ENCODE data around the gene RAD51AP2.

The RAD51AP2 gene

GRCh38 chr2:17519486-17519885, 1.2 kb upstream of the RAD51AP2 start:
- H3K9ac ChIP-seq (ENCODE audit: low read length), result no peak overlapping the region
- no peak overlapping the region for H2BK5ac ChIP-seq (ENCODE audit: low read length)
- no peaks in the 10 kb centered on the region for H3K79me1 ChIP-seq (ENCODE audit: low read length)
- H3K4me3 ChIP-seq (ENCODE audit: low read length), result no peak overlapping the region
- no peaks in the 10 kb centered on the region for H3K27me3 ChIP-seq (ENCODE audit: insufficient read depth, low read length, poor library complexity)
- no peak overlapping the region for H2AK5ac ChIP-seq (ENCODE audit: low read length)
- H2BK120ac ChIP-seq (ENCODE audit: low read depth, low read length), result no peak overlapping the region
- no peaks in the 10 kb centered on the region for H3K79me2 ChIP-seq (ENCODE audit: control insufficient read depth, insufficient read depth, low read length)
- DNase-seq, result no peak
- no peak overlapping the region for H3K18ac ChIP-seq (ENCODE audit: low read length)
- no peak overlapping the region for H4K8ac ChIP-seq (ENCODE audit: low read depth, low read length)
- H3K27ac ChIP-seq (ENCODE audit: low read depth, low read length), result no peak overlapping the region
- H2BK15ac ChIP-seq (replicated peaks; ENCODE audit: low read depth), result no peak overlapping the region
- no peak overlapping the region for H3K23ac ChIP-seq (ENCODE audit: low read length)
- no peak overlapping the region for H4K5ac ChIP-seq (ENCODE audit: low read length)
- no peak overlapping the region for H3K4ac ChIP-seq (ENCODE audit: low read depth, low read length)
- no peaks in the 10 kb centered on the region for H3K36me3 ChIP-seq (ENCODE audit: control insufficient read depth, insufficient read depth, low read length)
- no peak overlapping the region for H3K4me2 ChIP-seq (ENCODE audit: low read length)
- peaks cover 2% of the 10 kb centered on the region for H3K4me1 ChIP-seq (ENCODE audit: control insufficient read depth, low read depth, low read length)
- H3K56ac ChIP-seq (ENCODE audit: low read length), result no peak overlapping the region

- H3K79me2 ChIP-seq (ENCODE audit: control insufficient read depth, insufficient read depth, low read length), result no peaks in the 10 kb centered on the region
- no peak overlapping the region for H3K4ac ChIP-seq (ENCODE audit: low read depth, low read length)
- no peak overlapping the region for H4K5ac ChIP-seq (ENCODE audit: low read length)
- peak overlapping the region; percentile 30 for H3K4me3 ChIP-seq (ENCODE audit: low read length)
- H3K36me3 ChIP-seq (ENCODE audit: control insufficient read depth, insufficient read depth, low read length), result no peaks in the 10 kb centered on the region
- DNase-seq, result no peak
- H2AK5ac ChIP-seq (ENCODE audit: low read length), result no peak overlapping the region
- H3K79me1 ChIP-seq (ENCODE audit: low read length), result no peaks in the 10 kb centered on the region
- peaks cover 2% of the 10 kb centered on the region for H3K4me1 ChIP-seq (ENCODE audit: control insufficient read depth, low read depth, low read length)
- H3K27me3 ChIP-seq (ENCODE audit: insufficient read depth, low read length, poor library complexity), result no peaks in the 10 kb centered on the region
- peak overlapping the region; percentile 76 for H3K18ac ChIP-seq (ENCODE audit: low read length)
- peak overlapping the region; percentile 91 for H3K27ac ChIP-seq (ENCODE audit: low read depth, low read length)
- H2BK5ac ChIP-seq (ENCODE audit: low read length), result no peak overlapping the region
- H4K8ac ChIP-seq (ENCODE audit: low read depth, low read length), result no peak overlapping the region
- peak overlapping the region; percentile 65 for H3K4me2 ChIP-seq (ENCODE audit: low read length)
- H3K9ac ChIP-seq (ENCODE audit: low read length), result peak overlapping the region; percentile 77
- H3K56ac ChIP-seq (ENCODE audit: low read length), result peak overlapping the region; percentile 83
- no peak overlapping the region for H2BK15ac ChIP-seq (replicated peaks; ENCODE audit: low read depth)
- WGBS (ENCODE audit: extremely low coverage, insufficient coverage, low lambda C conversion rate), result no CpG with 5 or more reads among the region's 8 CpGs
- no peak overlapping the region for H2BK120ac ChIP-seq (ENCODE audit: low read depth, low read length)
- no peak overlapping the region for H3K23ac ChIP-seq (ENCODE audit: low read length)
Observed at GRCh38 chr2:17517481-17518211, 594 bp downstream of the RAD51AP2 start.

GRCh38 chr2:17515652-17516051, 2.6 kb downstream of the RAD51AP2 start:
- H4K8ac ChIP-seq (ENCODE audit: low read depth, low read length), result no peak overlapping the region

GRCh38 chr2:17506736-17507616, 11.3 kb downstream of the RAD51AP2 start:
- no peak overlapping the region for H3K4ac ChIP-seq (ENCODE audit: low read depth, low read length)
- no peak overlapping the region for H3K23ac ChIP-seq (ENCODE audit: low read length)
- no peaks in the 10 kb centered on the region for H3K36me3 ChIP-seq (ENCODE audit: control insufficient read depth, insufficient read depth, low read length)
- H2BK15ac ChIP-seq (replicated peaks; ENCODE audit: low read depth), result no peak overlapping the region
- H3K9ac ChIP-seq (ENCODE audit: low read length), result no peak overlapping the region
- no peaks in the 10 kb centered on the region for H3K27me3 ChIP-seq (ENCODE audit: insufficient read depth, low read length, poor library complexity)
- H2AK5ac ChIP-seq (ENCODE audit: low read length), result no peak overlapping the region
- H3K79me1 ChIP-seq (ENCODE audit: low read length), result no peaks in the 10 kb centered on the region
- no peak overlapping the region for H3K27ac ChIP-seq (ENCODE audit: low read depth, low read length)
- peak; percentile 14 for DNase-seq
- H3K4me2 ChIP-seq (ENCODE audit: low read length), result no peak overlapping the region
- H2BK5ac ChIP-seq (ENCODE audit: low read length), result no peak overlapping the region
- H3K56ac ChIP-seq (ENCODE audit: low read length), result no peak overlapping the region
- no peak overlapping the region for H3K18ac ChIP-seq (ENCODE audit: low read length)
- H4K5ac ChIP-seq (ENCODE audit: low read length), result no peak overlapping the region
- no peak overlapping the region for H4K8ac ChIP-seq (ENCODE audit: low read depth, low read length)
- H3K79me2 ChIP-seq (ENCODE audit: control insufficient read depth, insufficient read depth, low read length), result no peaks in the 10 kb centered on the region
- H3K4me1 ChIP-seq (ENCODE audit: control insufficient read depth, low read depth, low read length), result peaks cover 2% of the 10 kb centered on the region
- no peak overlapping the region for H3K4me3 ChIP-seq (ENCODE audit: low read length)
- H2BK120ac ChIP-seq (ENCODE audit: low read depth, low read length), result no peak overlapping the region
- WGBS (ENCODE audit: extremely low coverage, insufficient coverage, low lambda C conversion rate), result no CpG with 5 or more reads among the region's 2 CpGs

More at GRCh38 chr2:17515652-17516051, 2.6 kb downstream of the RAD51AP2 start:
- Histone ChIP-seq H2AK5ac (ENCODE audit: low read length) (no peak overlapping the region), H4K5ac (ENCODE audit: low read length) (no peak overlapping the region), H3K79me2 (ENCODE audit: control insufficient read depth, insufficient read depth, low read length) (no peaks in the 10 kb centered on the region), H3K9ac (ENCODE audit: low read length) (no peak overlapping the region), H3K4me3 (ENCODE audit: low read length) (no peak overlapping the region), H3K27me3 (ENCODE audit: insufficient read depth, low read length, poor library complexity) (no peaks in the 10 kb centered on the region), H2BK5ac (ENCODE audit: low read length) (no peak overlapping the region), H3K23ac (ENCODE audit: low read length) (no peak overlapping the region), H3K18ac (ENCODE audit: low read length) (no peak overlapping the region), H3K4me1 (ENCODE audit: control insufficient read depth, low read depth, low read length) (peaks cover 2% of the 10 kb centered on the region), H3K4ac (ENCODE audit: low read depth, low read length) (no peak overlapping the region), H3K36me3 (ENCODE audit: control insufficient read depth, insufficient read depth, low read length) (no peaks in the 10 kb centered on the region), H3K79me1 (ENCODE audit: low read length) (no peaks in the 10 kb centered on the region), H2BK15ac (replicated peaks; ENCODE audit: low read depth) (no peak overlapping the region), H3K4me2 (ENCODE audit: low read length) (no peak overlapping the region), H3K56ac (ENCODE audit: low read length) (no peak overlapping the region), H2BK120ac (ENCODE audit: low read depth, low read length) (no peak overlapping the region), H3K27ac (ENCODE audit: low read depth, low read length) (no peak overlapping the region)
- no peak for DNase-seq

GRCh38 chr2:17497718-17498117, 20.5 kb downstream of the RAD51AP2 start:
- Histone ChIP-seq H3K4me2 (ENCODE audit: low read length) (no peak overlapping the region), H3K4me1 (ENCODE audit: control insufficient read depth, low read depth, low read length) (no peaks in the 10 kb centered on the region), H3K18ac (ENCODE audit: low read length) (no peak overlapping the region), H3K79me1 (ENCODE audit: low read length) (no peaks in the 10 kb centered on the region), H3K27ac (ENCODE audit: low read depth, low read length) (no peak overlapping the region), H4K8ac (ENCODE audit: low read depth, low read length) (no peak overlapping the region), H2BK15ac (replicated peaks; ENCODE audit: low read depth) (no peak overlapping the region), H3K79me2 (ENCODE audit: control insufficient read depth, insufficient read depth, low read length) (no peaks in the 10 kb centered on the region), H3K36me3 (ENCODE audit: control insufficient read depth, insufficient read depth, low read length) (no peaks in the 10 kb centered on the region), H3K23ac (ENCODE audit: low read length) (no peak overlapping the region), H3K56ac (ENCODE audit: low read length) (no peak overlapping the region), H3K4me3 (ENCODE audit: low read length) (no peak overlapping the region), H2AK5ac (ENCODE audit: low read length) (no peak overlapping the region), H4K5ac (ENCODE audit: low read length) (no peak overlapping the region), H3K4ac (ENCODE audit: low read depth, low read length) (no peak overlapping the region), H2BK5ac (ENCODE audit: low read length) (no peak overlapping the region), H2BK120ac (ENCODE audit: low read depth, low read length) (no peak overlapping the region), H3K9ac (ENCODE audit: low read length) (no peak overlapping the region), H3K27me3 (ENCODE audit: insufficient read depth, low read length, poor library complexity) (no peaks in the 10 kb centered on the region)
- DNase-seq, result no peak
- no CpG with 5 or more reads among the region's 1 CpG for WGBS (ENCODE audit: extremely low coverage, insufficient coverage, low lambda C conversion rate)

All from mesendoderm (in vitro differentiated cells).